Muscle layer of duodenum (tissue), 2 donors: ENCODE results near the gene BBS9.

Source experiments
- H3K27ac ChIP-seq: one replicate; pipeline ENCODE4 v1.7.0; 2013; ENCODE audit warnings: mild to moderate bottlenecking, low read length
- H3K27me3 ChIP-seq: one replicate; pipeline ENCODE4 v1.7.0; 2013; ENCODE audit warnings: low read depth, mild to moderate bottlenecking, control low read depth, low read length
- H3K36me3 ChIP-seq, 2 donors: one replicate each; pipeline ENCODE4 v1.7.0; 2013; ENCODE audit warnings: low read length in 2 of 2, control low read depth in 1 of 2, mild to moderate bottlenecking in 1 of 2; ENCODE audit not compliant: insufficient read depth in 2 of 2, control insufficient read depth in 1 of 2
- H3K4me1 ChIP-seq, 2 donors: one replicate each; pipeline ENCODE4 v1.7.0; 2013; ENCODE audit warnings: low read length in 2 of 2, mild to moderate bottlenecking in 2 of 2, control low read depth in 1 of 2, moderate library complexity in 1 of 2; ENCODE audit not compliant: insufficient read depth in 2 of 2, control insufficient read depth in 1 of 2
- H3K4me3 ChIP-seq, 2 donors: one replicate each; pipeline ENCODE4 v1.7.0; 2013; ENCODE audit warnings: low read length in 2 of 2, low read depth in 1 of 2, mild to moderate bottlenecking in 1 of 2
- H3K9me3 ChIP-seq, 2 donors: one replicate each; pipeline ENCODE4 v1.7.0; 2013; ENCODE audit warnings: low read length in 2 of 2, control low read depth in 1 of 2, mild to moderate bottlenecking in 1 of 2; ENCODE audit not compliant: control insufficient read depth in 1 of 2
- donor health status: healthy.

BBS9 gene

GRCh38 chr7:33589911-33590310 lies 460.5 kb downstream of the BBS9 start:
- Histone ChIP-seq H3K27me3 (no peaks in the 10 kb centered on the region), H3K36me3 (no peaks in the 10 kb centered on the region), H3K27ac (no peak overlapping the region), H3K9me3 (no peaks in the 10 kb centered on the region), H3K4me3 (no peak overlapping the region), H3K4me1 (peaks cover 7 to 8% of the 10 kb centered on the region in 2 donors)

DNA sequence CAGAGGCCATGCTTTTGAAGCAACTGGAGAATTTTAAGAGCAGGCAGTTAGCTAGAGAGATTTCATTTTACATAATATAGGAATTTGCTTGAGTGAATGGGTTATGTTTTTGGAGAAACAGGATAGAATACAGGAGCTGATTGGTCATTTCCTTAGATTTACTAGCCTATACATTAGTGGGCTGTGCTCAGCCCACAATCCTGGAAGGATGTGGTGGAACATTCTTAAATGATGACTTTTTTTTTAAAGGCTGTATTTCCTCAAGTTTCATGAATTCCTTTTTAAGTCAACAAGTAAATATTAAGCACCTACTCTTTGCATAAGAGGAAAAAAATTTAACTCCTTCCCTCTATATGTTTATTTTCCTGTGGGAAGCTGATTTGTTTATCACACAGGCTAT lies 461.6 kb downstream of the BBS9 start:
- Histone ChIP-seq H3K27me3 (no peaks in the 10 kb centered on the region), H3K36me3 (no peaks in the 10 kb centered on the region)

GRCh38 chr7:33591490-33591889 lies 462.1 kb downstream of the BBS9 start:
- H3K9me3 ChIP-seq: no peaks in the 10 kb centered on the region
- H3K4me3 ChIP-seq: no peak overlapping the region
- no peak overlapping the region for H3K27ac ChIP-seq
- H3K4me1 ChIP-seq: peaks cover 7 to 8% of the 10 kb centered on the region in 2 donors
- no peaks in the 10 kb centered on the region for H3K36me3 ChIP-seq
- H3K27me3 ChIP-seq: no peaks in the 10 kb centered on the region

More for the DNA sequence above, 461.6 kb downstream of the BBS9 start:
- Histone ChIP-seq H3K9me3 (no peaks in the 10 kb centered on the region), H3K4me3 (no peak overlapping the region), H3K27ac (no peak overlapping the region), H3K4me1 (peaks cover 7 to 8% of the 10 kb centered on the region in 2 donors)

GRCh38 chr7:33592718-33593117 lies 463.4 kb downstream of the BBS9 start:
- no peaks in the 10 kb centered on the region for H3K27me3 ChIP-seq

GRCh38 chr7:33593611-33594010 lies 464.2 kb downstream of the BBS9 start:
- no peaks in the 10 kb centered on the region for H3K9me3 ChIP-seq
- no peaks in the 10 kb centered on the region for H3K27me3 ChIP-seq
- no peak overlapping the region for H3K4me3 ChIP-seq
- peaks cover 7 to 8% of the 10 kb centered on the region in 2 donors for H3K4me1 ChIP-seq
- no peak overlapping the region for H3K27ac ChIP-seq
- H3K36me3 ChIP-seq: no peaks in the 10 kb centered on the region

More at GRCh38 chr7:33592718-33593117, 463.4 kb downstream of the BBS9 start:
- Histone ChIP-seq H3K27ac (no peak overlapping the region), H3K4me3 (no peak overlapping the region), H3K9me3 (no peaks in the 10 kb centered on the region), H3K36me3 (no peaks in the 10 kb centered on the region), H3K4me1 (peaks cover 7 to 8% of the 10 kb centered on the region in 2 donors)

DNA sequence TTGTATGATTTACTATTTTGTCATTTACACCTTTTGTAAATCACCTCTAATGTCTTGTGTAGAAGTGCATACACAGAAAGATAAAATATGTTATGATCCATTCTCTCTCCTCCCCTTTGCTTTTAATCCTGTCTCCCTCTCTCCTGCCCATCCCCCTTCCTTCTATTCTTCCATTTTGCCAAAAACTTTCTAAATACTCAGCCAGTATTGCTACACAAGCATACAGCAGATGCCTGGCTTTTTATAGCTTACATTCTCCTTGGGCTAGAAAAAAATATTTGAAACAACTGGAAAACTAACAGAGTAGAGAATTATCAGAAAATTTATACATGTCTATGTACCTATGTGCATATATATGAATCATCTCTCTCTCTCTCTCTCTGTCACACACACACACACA lies 467.3 kb downstream of the BBS9 start:
- H3K4me3 ChIP-seq: no peak overlapping the region
- no peaks in the 10 kb centered on the region for H3K36me3 ChIP-seq
- H3K4me1 ChIP-seq: peaks cover 4 to 8% of the 10 kb centered on the region in 2 donors
- H3K9me3 ChIP-seq: no peaks in the 10 kb centered on the region
- no peaks in the 10 kb centered on the region for H3K27me3 ChIP-seq
- H3K27ac ChIP-seq: no peak overlapping the region

DNA sequence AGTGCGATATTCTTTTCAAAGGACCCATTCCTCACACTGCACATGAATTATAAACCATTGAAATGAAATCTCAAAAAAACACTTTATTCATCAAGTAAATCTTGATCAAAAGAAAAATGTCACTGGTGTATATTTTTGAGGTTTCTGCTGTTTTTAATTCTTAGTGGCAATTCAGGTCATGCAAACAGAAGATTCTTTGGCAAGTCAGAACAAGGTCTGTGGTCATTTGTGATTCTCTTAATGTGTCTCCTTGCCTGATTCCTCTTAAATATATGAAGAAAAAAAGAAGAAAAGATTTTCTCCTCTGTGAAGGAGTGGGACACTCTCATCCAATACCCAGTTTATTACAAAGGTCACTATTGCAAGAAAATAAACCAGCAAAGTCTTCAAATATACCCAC lies 467.8 kb downstream of the BBS9 start:
- peaks cover 4 to 8% of the 10 kb centered on the region in 2 donors for H3K4me1 ChIP-seq
- H3K27ac ChIP-seq: no peak overlapping the region
- H3K36me3 ChIP-seq: no peaks in the 10 kb centered on the region
- no peaks in the 10 kb centered on the region for H3K9me3 ChIP-seq
- no peak overlapping the region for H3K4me3 ChIP-seq
- H3K27me3 ChIP-seq: no peaks in the 10 kb centered on the region

GRCh38 chr7:33601101-33601500 lies 471.7 kb downstream of the BBS9 start:
- no peaks in the 10 kb centered on the region for H3K36me3 ChIP-seq
- no peak overlapping the region for H3K4me3 ChIP-seq
- no peak overlapping the region for H3K27ac ChIP-seq
- H3K9me3 ChIP-seq: no peaks in the 10 kb centered on the region
- H3K27me3 ChIP-seq: no peaks in the 10 kb centered on the region
- H3K4me1 ChIP-seq: no peaks in the 10 kb centered on the region

DNA sequence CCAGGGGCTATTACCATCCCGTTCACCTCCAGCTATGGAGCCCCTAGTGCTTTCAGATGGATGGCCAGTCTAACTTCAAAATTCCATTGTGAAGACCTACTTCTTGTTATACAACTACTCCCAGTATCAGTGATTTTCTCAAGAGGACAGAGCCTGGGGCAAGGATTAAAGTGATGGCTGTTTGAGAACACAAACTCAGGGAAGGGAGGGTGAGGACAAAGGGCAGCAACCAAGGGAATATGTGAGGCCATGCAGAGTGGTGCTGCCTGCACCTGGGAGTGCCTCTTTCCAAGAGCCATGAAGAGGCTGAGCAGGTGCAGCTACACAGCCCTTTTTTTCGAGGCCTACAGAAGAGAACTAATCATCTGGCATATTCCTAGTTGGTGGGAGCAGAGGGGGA lies 472.5 kb downstream of the BBS9 start:
- Histone ChIP-seq H3K36me3 (peaks cover 0 to 3% of the 10 kb centered on the region in 2 donors), H3K27ac (no peak overlapping the region), H3K9me3 (no peaks in the 10 kb centered on the region), H3K27me3 (no peaks in the 10 kb centered on the region), H3K4me3 (no peak overlapping the region), H3K4me1 (no peaks in the 10 kb centered on the region)

- no peaks in the 10 kb centered on the region for H3K9me3 ChIP-seq
- no peak overlapping the region for H3K4me3 ChIP-seq
- H3K27me3 ChIP-seq: no peaks in the 10 kb centered on the region
- no peak overlapping the region for H3K27ac ChIP-seq
- H3K36me3 ChIP-seq: peaks cover 0 to 3% of the 10 kb centered on the region in 2 donors
- H3K4me1 ChIP-seq: no peaks in the 10 kb centered on the region
These were observed 474.7 kb downstream of the BBS9 start for GRCh38 chr7:33604056-33604455.

DNA sequence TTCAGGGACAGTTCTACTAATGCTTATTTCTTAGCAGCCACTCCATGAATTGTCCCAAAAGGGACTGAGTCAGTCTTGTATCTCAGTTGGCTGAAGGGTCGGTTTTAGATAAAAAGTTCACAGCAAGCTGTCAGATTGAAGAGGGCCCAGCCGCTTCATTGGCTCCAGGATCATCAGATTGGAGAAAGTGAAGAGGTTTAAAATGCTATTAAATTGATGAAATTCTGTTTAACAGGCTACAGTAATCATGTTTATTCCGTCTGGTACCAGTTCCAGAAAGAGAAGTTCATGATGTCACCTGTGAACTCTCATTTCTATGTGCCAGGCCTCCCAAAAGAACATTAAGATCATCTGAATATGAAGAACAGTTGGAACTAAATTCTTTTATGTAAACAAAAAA lies 481.6 kb downstream of the BBS9 start:
- H3K27me3 ChIP-seq: no peaks in the 10 kb centered on the region
- no peak overlapping the region for H3K27ac ChIP-seq
- H3K4me3 ChIP-seq: no peak overlapping the region
- peaks cover 0 to 3% of the 10 kb centered on the region in 2 donors for H3K36me3 ChIP-seq
- H3K9me3 ChIP-seq: no peaks in the 10 kb centered on the region
- no peaks in the 10 kb centered on the region for H3K4me1 ChIP-seq

DNA sequence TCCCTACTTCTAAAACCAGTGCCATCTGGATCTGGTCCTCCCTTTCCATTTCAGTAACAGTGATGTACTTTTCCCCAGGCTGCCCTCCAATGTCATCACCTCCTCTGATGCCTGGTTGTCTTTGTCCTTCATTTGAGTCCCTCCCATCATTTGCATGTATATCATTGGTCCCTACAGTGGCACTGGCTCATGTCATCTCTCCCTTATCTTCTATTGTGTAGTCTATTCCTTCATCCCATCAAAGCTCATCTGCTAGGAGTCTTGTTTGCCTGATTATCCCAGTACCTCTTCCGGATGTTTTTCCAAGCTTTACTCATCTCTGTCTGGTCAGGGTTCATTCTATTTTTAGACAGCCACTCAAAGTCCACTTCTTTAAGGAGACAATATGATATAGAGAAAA lies 483.1 kb downstream of the BBS9 start:
- Histone ChIP-seq H3K4me1 (no peaks in the 10 kb centered on the region), H3K27ac (no peak overlapping the region), H3K36me3 (no peaks in the 10 kb centered on the region), H3K4me3 (no peak overlapping the region), H3K27me3 (no peaks in the 10 kb centered on the region), H3K9me3 (no peaks in the 10 kb centered on the region)
